HG03097 (cell line): Measurements from ENCODE around the gene CHID1.

ENCODE experiments used
- ATAC-seq: cut with Tn5 transposase; IDR thresholded peaks from one replicate; pipeline ENCODE4 v1.9.1; 2021; ENCODE audit not compliant: unreplicated experiment, low FRiP score

CHID1 gene

GRCh38 chr11:933142-933851 lies 22.7 kb upstream of the CHID1 start:
- no peak for ATAC-seq

GRCh38 chr11:932435-932834 lies 21.8 kb upstream of the CHID1 start:
- ATAC-seq = no peak

GRCh38 chr11:931385-931784 lies 20.8 kb upstream of the CHID1 start:
- no peak for ATAC-seq

GRCh38 chr11:929405-929804 lies 18.8 kb upstream of the CHID1 start:
- no peak for ATAC-seq

GRCh38 chr11:928786-929185 lies 18.2 kb upstream of the CHID1 start:
- no peak for ATAC-seq

GRCh38 chr11:927871-928270 lies 17.3 kb upstream of the CHID1 start:
- no peak for ATAC-seq

- ATAC-seq = no peak
Measured at GRCh38 chr11:926341-926916, 15.8 kb upstream of the CHID1 start.

GRCh38 chr11:925496-926301 lies 15.1 kb upstream of the CHID1 start, which contains the start of gene AP2A2:
TSS of gene AP2A2 (plus strand) at chr11:925870. CDS start at chr11:926022, 152 bp downstream.
- peak; percentile 54 for ATAC-seq

GRCh38 chr11:925158-925495 lies 14.5 kb upstream of the CHID1 start:
- ATAC-seq = no peak

GRCh38 chr11:924406-925157 lies 14.0 kb upstream of the CHID1 start:
- ATAC-seq = no peak

- ATAC-seq = no peak
Measured at GRCh38 chr11:923691-924405, 13.2 kb upstream of the CHID1 start.

GRCh38 chr11:921921-922678 lies 11.5 kb upstream of the CHID1 start:
- ATAC-seq = no peak

- ATAC-seq = no peak
Measured at GRCh38 chr11:917426-917825, 6.8 kb upstream of the CHID1 start.

GRCh38 chr11:914747-915501 lies 4.3 kb upstream of the CHID1 start:
- ATAC-seq = no peak

- ATAC-seq = no peak
Measured at GRCh38 chr11:914204-914603, 3.6 kb upstream of the CHID1 start.

- no peak for ATAC-seq
Measured at GRCh38 chr11:913043-913442, 2.4 kb upstream of the CHID1 start.

- no peak for ATAC-seq
Measured at GRCh38 chr11:912266-912665, 1.7 kb upstream of the CHID1 start.

GRCh38 chr11:911890-912219 lies 1.2 kb upstream of the CHID1 start:
- no peak for ATAC-seq
